Activated B cell treated with CpG ODN at 0.5 μM for 24 hours (primary cell): Measurements from ENCODE around the gene CYP2D6. TPM values are rescaled to one million over a fixed set of nuclear protein-coding genes. Genes with fewer than 3 reads are reported as not detected.
"Not testable (repeated sequence)": the region's sequence is repeated elsewhere in the genome, so short reads cannot be mapped to it uniquely, and the experiment has no call there.

Experiments
- ATAC-seq: fragments of 200-7000 bp; cut with Tn5 transposase; one replicate; pipeline ENCODE4 v1.10.0; 2021; ENCODE audit warnings: low read depth, mild to moderate bottlenecking, moderate library complexity
- CTCF ChIA-PET: fragments of 350-600 bp; sonication (Branson Sonifier 250); formaldehyde crosslinking; loops from one replicate; lab custom pipeline; 2021; ENCODE audit warnings: antibody characterized with exemption; lab: Charles Lee
- POLR2A ChIA-PET: fragments of 350-600 bp; sonication (Branson Sonifier 250); formaldehyde crosslinking; loops from one replicate; lab custom pipeline; 2021; ENCODE audit warnings: antibody characterized with exemption; lab: Charles Lee
- DNase-seq: peaks from one replicate; pipeline ENCODE4 v3.0.0; 2022
- H3K27ac Mint-ChIP-seq: one replicate; pipeline ENCODE4 v1.8.0; 2020; ENCODE audit warnings: mixed read lengths
- H3K27me3 Mint-ChIP-seq: one replicate; pipeline ENCODE4 v1.8.0; 2021; ENCODE audit warnings: mixed read lengths
- H3K36me3 Mint-ChIP-seq: one replicate; pipeline ENCODE4 v1.8.0; 2021; ENCODE audit warnings: low read depth, mixed read lengths
- H3K4me1 Mint-ChIP-seq: one replicate; pipeline ENCODE4 v1.8.0; 2021; ENCODE audit warnings: mixed read lengths
- H3K4me3 Mint-ChIP-seq: one replicate; pipeline ENCODE4 v1.8.0; 2020; ENCODE audit warnings: mild to moderate bottlenecking, mixed read lengths
- H3K9me3 Mint-ChIP-seq: one replicate; pipeline ENCODE4 v1.8.0; 2020; ENCODE audit warnings: mixed read lengths
- CTCF ChIP-seq: fragments of 200-600 bp; IDR thresholded peaks from one replicate; pipeline ENCODE4 v1.8.0; 2022; ENCODE audit warnings: antibody characterized with exemption, mild to moderate bottlenecking
- intact Hi-C: fragments of 100-400 bp; cut with micrococcal nuclease; formaldehyde crosslinking; loops from one replicate; pipeline ENCODE4 v1.15.1; 2024
- total RNA-seq: library from RNA; stranded (reverse); gene quantifications from 2 replicates; pipeline ENCODE4 v1.2.3, GENCODE V29; 2022

Gene CYP2D6
- total RNA-seq, 1 donor from 2014 or later, result 2.8 TPM

DNA sequence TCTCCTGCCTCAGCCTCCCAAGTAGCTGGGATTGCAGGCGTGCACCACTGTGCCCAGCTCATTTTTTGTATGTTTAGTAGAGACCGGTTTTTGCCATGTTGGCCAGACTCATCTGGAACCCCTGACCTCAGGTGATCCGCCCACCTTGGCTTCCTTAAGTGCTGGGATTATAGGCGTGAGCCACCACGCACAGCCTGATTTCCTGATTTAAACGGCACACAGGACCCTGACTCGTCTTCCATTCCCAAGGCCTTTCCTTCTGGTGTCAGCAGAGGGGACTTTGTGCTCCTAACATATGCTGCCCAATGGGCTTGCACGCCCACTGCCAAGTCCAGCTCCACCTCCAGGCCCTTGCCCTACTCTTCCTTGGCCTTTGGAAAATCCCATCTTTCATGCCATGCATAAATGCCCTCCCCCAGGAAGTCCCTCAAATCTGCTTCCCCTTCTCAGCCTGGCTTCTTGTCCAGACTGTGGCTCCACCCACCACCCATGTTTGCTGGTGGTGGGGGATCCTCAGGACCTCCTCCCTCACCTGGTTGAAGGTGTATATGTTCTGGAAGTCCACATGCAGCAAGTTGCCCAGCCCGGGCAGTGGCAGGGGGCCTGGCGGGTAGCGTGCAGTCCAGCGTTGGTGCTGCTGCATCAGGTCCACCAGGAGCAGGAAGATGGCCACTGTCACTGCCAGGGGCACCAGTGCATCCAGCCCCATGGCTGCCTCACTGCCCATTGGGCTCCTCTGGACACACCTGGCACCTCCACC, 23.9 kb upstream of the CYP2D6 start:
- Mint-ChIP-seq H3K4me1 (no peaks in the 10 kb centered on the region), H3K27ac (no peak overlapping the region), H3K9me3 (no peaks in the 10 kb centered on the region), H3K27me3 (no peaks in the 10 kb centered on the region), H3K36me3 (peaks cover 51% of the 10 kb centered on the region), H3K4me3 (no peak overlapping the region)
- intact Hi-C loops, result no loop called here
- no peak for ATAC-seq
- ChIA-PET POLR2A (no interaction called here), CTCF (no interaction called here)
- no peak for TF ChIP-seq CTCF
- DNase-seq, result no peak

DNA sequence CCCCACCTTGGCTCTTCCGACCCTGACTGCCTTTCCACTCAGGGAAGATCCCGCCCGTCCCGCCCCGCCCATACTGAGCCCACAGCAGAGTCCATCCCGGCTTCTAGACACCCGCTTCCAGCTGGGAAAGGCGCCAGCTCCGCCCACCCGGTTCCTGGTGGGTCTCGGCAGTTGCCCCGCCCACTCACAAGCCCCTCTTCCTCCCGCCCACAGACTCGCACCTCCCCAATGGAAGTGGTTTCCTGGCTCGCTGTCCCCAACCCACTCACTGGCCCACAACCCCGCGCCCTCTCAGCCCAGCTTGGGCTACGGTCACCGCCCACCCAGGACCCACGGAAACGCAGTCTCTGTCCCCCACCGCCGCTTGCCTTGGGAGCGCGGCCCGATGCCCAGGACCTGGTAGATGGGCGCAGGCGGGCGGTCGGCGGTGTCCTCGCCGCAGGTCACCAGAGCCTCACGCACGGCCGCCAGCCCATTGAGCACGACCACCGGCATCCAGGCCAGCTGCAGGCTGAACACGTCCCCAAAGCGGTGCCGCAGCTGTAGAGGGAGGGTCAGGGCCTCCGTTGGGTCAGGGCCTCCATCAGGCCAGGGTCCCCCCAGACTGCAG, 22.2 kb upstream of the CYP2D6 start:
- Mint-ChIP-seq H3K36me3 (peaks cover 42% of the 10 kb centered on the region), H3K4me1 (no peaks in the 10 kb centered on the region), H3K27ac (no peak overlapping the region), H3K9me3 (no peaks in the 10 kb centered on the region), H3K4me3 (no peak overlapping the region), H3K27me3 (no peaks in the 10 kb centered on the region)
- POLR2A ChIA-PET, result no interaction called here
- ATAC-seq, result no peak
- TF ChIP-seq CTCF, result no peak
- intact Hi-C loops, result no loop called here
- DNase-seq, result no peak
- CTCF ChIA-PET, result no interaction called here

DNA sequence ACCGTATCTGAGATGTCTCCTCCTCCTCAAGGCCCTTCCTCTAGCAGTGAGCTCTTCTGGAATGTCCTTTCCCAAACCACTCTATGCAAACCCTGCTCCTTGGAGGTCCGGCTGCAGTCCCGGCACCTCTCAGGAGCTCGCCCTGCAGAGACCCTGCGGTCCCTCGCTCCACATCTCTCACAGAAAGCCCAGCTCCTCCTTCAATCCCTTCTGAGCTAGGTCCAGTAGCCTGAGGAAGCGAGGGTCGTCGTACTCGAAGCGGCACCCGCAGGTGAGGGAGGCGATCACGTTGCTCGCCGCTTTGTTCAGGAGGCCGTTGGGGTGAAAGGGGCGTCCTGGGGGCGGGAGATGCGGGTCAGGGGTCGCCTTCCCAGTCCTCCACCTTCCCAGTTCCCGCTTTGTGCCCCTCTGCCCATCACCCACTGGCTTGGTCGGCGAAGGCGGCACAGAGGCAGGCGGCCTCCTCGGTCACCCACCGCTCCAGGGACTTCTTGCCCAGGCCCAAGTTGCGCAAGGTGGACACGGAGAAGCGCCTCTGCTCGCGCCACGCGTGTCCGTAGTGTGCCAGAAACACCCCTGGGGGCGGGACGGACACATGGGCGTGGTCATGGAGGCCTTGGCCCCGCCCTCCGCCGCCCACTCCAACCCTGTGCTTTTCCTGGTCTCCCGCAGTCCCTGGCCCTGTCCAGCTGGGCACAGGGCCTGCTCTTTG, 21.5 kb upstream of the CYP2D6 start:
- no peak overlapping the region for H3K4me3 Mint-ChIP-seq
- no peaks in the 10 kb centered on the region for H3K27me3 Mint-ChIP-seq
- no peak overlapping the region for H3K27ac Mint-ChIP-seq
- no peaks in the 10 kb centered on the region for H3K9me3 Mint-ChIP-seq
- DNase-seq, result no peak
- peaks cover 45% of the 10 kb centered on the region for H3K36me3 Mint-ChIP-seq
- no peak for TF ChIP-seq CTCF
- no peaks in the 10 kb centered on the region for H3K4me1 Mint-ChIP-seq
- ATAC-seq, result no peak
- intact Hi-C loops, result no loop called here
- POLR2A ChIA-PET, result no interaction called here
- CTCF ChIA-PET, result no interaction called here

DNA sequence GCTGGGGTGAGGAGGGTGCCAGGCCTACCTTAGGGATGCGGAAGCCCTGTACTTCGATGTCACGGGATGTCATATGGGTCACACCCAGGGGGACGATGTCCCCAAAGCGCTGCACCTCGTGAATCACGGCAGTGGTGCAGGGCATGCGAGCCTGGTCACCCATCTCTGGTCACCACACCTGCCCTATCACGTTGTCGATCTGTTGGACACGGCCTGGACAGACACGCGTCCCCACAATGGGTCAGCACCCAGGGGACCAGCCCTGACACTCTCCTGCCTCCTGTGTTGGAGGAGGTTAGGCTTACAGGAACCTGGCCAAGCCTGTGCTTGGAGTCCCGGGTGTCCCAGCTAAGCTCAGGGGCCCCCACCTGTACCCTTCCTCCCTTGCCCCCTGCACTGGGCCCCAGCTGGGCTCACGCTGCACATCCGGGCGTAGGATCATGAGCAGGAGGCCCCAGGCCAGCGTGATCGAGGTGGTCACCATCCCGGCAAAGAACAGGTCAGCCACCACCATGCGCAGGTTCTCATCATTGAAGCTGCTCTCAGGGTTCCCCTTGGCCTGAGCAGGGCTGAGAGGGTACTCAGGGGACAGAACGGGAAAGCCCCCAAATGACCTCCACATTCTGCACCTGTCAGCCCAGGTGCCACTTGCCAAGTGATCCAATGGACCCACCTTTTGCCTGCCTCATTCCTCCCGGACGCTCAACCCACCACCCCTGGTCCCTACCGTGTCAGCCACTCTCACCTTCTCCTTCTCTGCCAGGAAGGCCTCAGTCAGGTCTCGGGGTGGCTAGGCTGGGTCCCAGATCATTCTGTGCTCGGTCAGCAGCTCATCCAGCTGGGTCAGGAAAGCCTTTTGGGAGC, 20.3 kb upstream of the CYP2D6 start:
- DNase-seq, result no peak
- H3K9me3 Mint-ChIP-seq, result no peaks in the 10 kb centered on the region
- H3K27me3 Mint-ChIP-seq, result no peaks in the 10 kb centered on the region
- CTCF ChIA-PET, result no interaction called here
- peaks cover 38% of the 10 kb centered on the region for H3K36me3 Mint-ChIP-seq
- POLR2A ChIA-PET, result no interaction called here
- no peaks in the 10 kb centered on the region for H3K4me1 Mint-ChIP-seq
- no peak overlapping the region for H3K4me3 Mint-ChIP-seq
- no peak for TF ChIP-seq CTCF
- intact Hi-C loops, result no loop called here
- no peak for ATAC-seq
- H3K27ac Mint-ChIP-seq, result no peak overlapping the region

DNA sequence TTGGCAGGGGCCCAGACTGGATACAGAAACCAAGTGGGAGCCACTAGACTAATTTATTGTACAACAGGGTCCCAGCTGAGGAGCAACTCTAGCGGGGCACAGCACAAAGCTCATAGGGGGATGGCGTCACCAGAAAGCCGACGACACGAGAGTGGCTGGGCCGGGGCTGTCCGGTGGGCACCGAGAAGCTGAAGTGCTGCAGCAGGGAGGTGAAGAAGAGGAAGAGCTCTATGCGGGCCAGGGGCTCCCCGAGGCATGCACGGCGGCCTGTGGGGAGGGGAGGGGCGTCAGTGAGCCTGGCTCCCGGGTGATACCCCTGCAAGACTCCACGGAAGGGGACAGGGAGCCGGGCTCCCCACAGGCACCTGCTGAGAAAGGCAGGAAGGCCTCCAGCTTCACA, 19.2 kb upstream of the CYP2D6 start:
- H3K9me3 Mint-ChIP-seq, POLR2A ChIA-PET, H3K27me3 Mint-ChIP-seq, CTCF ChIA-PET, H3K4me1 Mint-ChIP-seq, H3K27ac Mint-ChIP-seq, DNase-seq, ATAC-seq, intact Hi-C loops, H3K4me3 Mint-ChIP-seq: not testable (repeated sequence)
- H3K36me3 Mint-ChIP-seq, result peaks cover 28% of the 10 kb centered on the region
